Tibial artery (tissue), 4 donors: ENCODE data around the gene IL1RN.

ENCODE experiments used
- DNase-seq, 2 donors: peaks; one replicate each; pipeline ENCODE4 v3.0.0-alpha.2; 2019
- H3K27ac ChIP-seq, 2 donors: fragments of 200-600 bp; sonication (generic) in 1 of 2; 1 replicate in 1 of 2; 2 replicates in 1 of 2; pipeline ENCODE4 v1.5.1; 2018 to 2019; ENCODE audit warnings: mild to moderate bottlenecking in 1 of 2
- H3K27me3 ChIP-seq, 2 donors: fragments of 200-600 bp; sonication (generic) in 1 of 2; one replicate each; pipeline versions ENCODE4 v1.5.1 to v1.6.0; 2016 to 2019
- H3K36me3 ChIP-seq, 3 donors: fragments of 200-600 bp; sonication (generic) in 2 of 3; one replicate each; pipeline ENCODE4 v1.5.1; 2016 to 2019; ENCODE audit warnings: mild to moderate bottlenecking in 2 of 3
- H3K4me1 ChIP-seq, 4 donors: fragments of 200-600 bp; sonication (generic) in 2 of 4; 1 replicate in 3 of 4; 2 replicates in 1 of 4; pipeline ENCODE4 v1.5.1; 2016 to 2019
- H3K4me3 ChIP-seq, 2 donors: fragments of 200-600 bp; sonication (generic) in 1 of 2; 1 replicate in 1 of 2; 2 replicates in 1 of 2; pipeline ENCODE4 v1.5.1; 2018 to 2019; ENCODE audit warnings: mild to moderate bottlenecking in 2 of 2
- H3K9me3 ChIP-seq, 3 donors: fragments of 200-600 bp; sonication (generic) in 1 of 3; one replicate each; pipeline ENCODE4 v1.5.1; 2016 to 2019
- CTCF ChIP-seq, 2 experiments: fragments of 200-600 bp in 1 of 2; fragments of 450-650 bp in 1 of 2; IDR thresholded peaks; one replicate each; pipeline ENCODE4 v1.5.1; 2017 to 2019; ENCODE audit warnings: antibody characterized with exemption in 2 of 2, mild to moderate bottlenecking in 1 of 2, moderate library complexity in 1 of 2
- intact Hi-C: fragments of 100-400 bp; cut with DNase I; formaldehyde crosslinking; loops from one replicate; pipeline ENCODE4 v1.15.0; 2023; ENCODE audit warnings: low total_unique reads

IL1RN gene

GRCh38 chr2:113180131-113180946 lies 52.9 kb downstream of the IL1RN start:
- no peaks in the 10 kb centered on the region for H3K36me3 ChIP-seq
- H3K4me3 ChIP-seq, result no peak overlapping the region
- no peaks in the 10 kb centered on the region for H3K9me3 ChIP-seq
- TF ChIP-seq CTCF (IDR thresholded peaks at IDR 0.05), result no peak
- intact Hi-C loops, result no loop called here
- no peak overlapping the region for H3K27ac ChIP-seq
- H3K27me3 ChIP-seq, result no peaks in the 10 kb centered on the region
- peaks cover 0 to 4% (median 0%) of the 10 kb centered on the region in 4 donors for H3K4me1 ChIP-seq
- peak in 1 of 2 donors; percentile 40 for DNase-seq

GRCh38 chr2:113181258-113182051 lies 54.1 kb downstream of the IL1RN start:
- intact Hi-C loops, result no loop called here
- no peak for TF ChIP-seq CTCF (IDR thresholded peaks at IDR 0.05)
- Histone ChIP-seq H3K27me3 (no peaks in the 10 kb centered on the region), H3K36me3 (no peaks in the 10 kb centered on the region), H3K9me3 (no peaks in the 10 kb centered on the region), H3K27ac (no peak overlapping the region), H3K4me3 (no peak overlapping the region), H3K4me1 (peaks cover 0 to 4% (median 0%) of the 10 kb centered on the region in 4 donors)
- DNase-seq, result peak in 1 of 2 donors; percentile 43

GRCh38 chr2:113182471-113183260 lies 55.3 kb downstream of the IL1RN start:
- no peaks in the 10 kb centered on the region for H3K9me3 ChIP-seq
- no peak overlapping the region for H3K27ac ChIP-seq
- intact Hi-C loops, result no loop called here
- no peaks in the 10 kb centered on the region for H3K36me3 ChIP-seq
- no peak overlapping the region for H3K4me3 ChIP-seq
- peaks cover 0 to 4% (median 0%) of the 10 kb centered on the region in 4 donors for H3K4me1 ChIP-seq
- no peaks in the 10 kb centered on the region for H3K27me3 ChIP-seq
- DNase-seq, result peak in 1 of 2 donors; percentile 50
- no peak for TF ChIP-seq CTCF (IDR thresholded peaks at IDR 0.05)

- no peak for TF ChIP-seq CTCF (IDR thresholded peaks at IDR 0.05)
- Histone ChIP-seq H3K36me3 (no peaks in the 10 kb centered on the region), H3K27me3 (no peaks in the 10 kb centered on the region), H3K27ac (no peak overlapping the region), H3K4me3 (no peak overlapping the region), H3K9me3 (no peaks in the 10 kb centered on the region), H3K4me1 (peaks cover 0 to 4% (median 0%) of the 10 kb centered on the region in 4 donors)
- intact Hi-C loops, result no loop called here
- peak in 1 of 2 donors; percentile 49 for DNase-seq
These were observed 55.9 kb downstream of the IL1RN start for GRCh38 chr2:113183264-113183663.
